Stimulated activated CD8-positive, alpha-beta memory T cell treated with anti-CD3 and anti-CD28 coated beads, Interleukin-2, amount 100 ng/mL, for 1 hour (primary cell): Measurements from ENCODE around the gene CD248.

Source experiments
- DNase-seq, 2 donors: peaks; one replicate each; pipeline ENCODE4 v3.0.0-alpha.2; 2020; ENCODE audit warnings: low read depth in 2 of 2

Gene CD248

DNA sequence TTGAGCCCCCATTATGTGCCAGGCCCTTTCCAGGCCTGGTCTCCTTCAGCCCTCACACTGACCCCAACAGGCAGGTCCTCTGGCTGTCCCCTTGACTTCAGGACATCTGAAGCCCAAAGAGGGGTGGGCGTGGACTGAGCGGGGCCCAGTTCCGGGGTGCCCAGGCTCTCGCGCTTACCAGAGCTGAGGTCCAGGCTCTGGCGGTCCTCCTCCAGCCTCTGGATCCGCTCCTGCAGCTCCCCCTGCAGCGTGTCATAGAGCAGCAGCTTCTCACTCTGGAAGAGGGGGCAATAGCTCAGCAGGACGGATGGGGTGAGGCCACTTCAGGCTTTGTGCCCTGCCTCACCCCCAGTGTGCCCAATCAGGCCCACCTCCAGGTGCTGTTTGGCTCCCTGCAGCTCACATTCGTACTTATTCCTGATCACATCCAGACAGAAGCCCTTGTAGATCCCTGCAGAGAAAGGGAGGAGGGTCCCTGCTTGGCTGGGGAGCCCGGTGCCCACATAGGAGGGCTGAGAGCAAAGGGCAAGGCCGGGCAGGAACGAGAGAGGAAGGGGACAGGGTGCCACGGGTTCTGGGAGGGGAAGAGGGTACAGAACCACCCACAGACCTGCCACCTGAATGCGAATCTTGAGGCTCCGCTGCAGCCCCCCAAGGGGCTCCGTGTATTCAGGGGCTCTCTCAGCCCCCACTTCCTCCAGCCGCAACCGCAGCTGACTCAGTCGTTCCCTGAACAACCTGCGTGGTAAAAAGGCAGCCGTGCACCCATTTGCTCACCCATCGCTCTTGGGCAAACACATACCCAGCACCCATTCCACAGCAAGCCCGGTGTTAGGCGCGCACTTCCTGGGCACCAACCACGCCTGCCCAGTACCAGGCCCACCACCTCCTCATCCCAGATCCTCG lies 24.0 kb upstream of the CD248 start:
- no peak for DNase-seq

DNA sequence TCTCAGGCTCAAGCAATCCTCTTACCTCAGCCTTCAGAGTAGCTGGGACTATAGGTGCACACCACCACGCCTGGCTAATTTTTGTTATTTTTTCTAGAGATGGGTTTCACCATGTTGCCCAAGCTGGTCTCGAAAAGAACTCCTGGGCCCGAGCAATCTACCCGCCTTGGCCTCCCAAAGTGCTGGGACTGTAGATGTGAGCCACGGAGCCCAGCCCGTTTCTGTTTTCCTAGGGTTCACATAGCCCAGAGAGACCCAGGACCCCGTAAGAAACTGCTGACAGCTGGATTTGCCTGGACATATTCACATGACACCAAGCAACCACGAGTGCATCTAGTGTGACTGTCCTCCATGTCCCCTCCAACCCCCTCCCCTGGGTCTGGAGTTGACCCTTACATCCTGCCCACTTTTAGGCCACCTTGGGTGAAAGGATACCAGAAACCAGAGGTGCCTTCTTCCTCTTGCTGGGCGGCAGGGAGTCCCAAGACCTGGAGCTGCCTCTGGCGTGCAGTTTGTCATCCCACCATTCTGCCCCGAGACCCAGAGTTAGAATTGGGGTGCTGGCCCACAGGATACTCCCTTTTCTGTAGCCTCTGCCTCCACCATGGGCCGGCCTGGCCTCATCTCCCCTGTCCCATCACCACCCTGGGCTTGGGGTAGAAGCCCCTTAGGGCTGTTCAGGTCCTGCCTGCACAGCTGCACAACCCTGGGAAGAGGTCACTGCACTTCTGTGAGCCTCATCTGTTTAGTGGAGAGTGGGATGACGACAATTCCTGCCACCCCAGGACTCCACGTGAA lies 23.0 kb upstream of the CD248 start:
- no peak for DNase-seq

DNA sequence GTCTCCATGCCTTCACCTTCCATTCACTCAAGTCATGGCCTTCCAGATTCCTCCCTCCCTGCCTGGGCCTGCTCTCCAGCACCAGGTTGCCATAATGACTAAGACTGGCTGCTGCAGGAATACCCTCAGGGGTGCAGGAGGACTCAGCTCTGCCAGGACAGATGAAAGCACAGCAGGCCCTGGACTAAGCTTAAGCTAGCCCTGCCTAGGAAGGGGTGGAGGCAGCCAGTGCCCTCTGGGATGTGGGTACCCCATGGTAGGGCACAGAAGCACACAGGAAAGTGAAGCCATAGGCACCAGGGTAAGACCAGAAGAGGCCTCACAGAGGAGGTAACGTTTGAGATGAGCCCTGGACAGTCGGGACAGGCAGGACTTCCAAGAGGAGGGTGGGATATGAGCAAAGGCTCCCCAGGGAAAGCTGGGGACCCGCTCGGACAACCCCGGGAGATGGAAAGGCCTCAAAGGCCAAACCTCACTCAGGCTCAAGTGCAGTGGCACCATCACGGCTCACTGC lies 22.4 kb upstream of the CD248 start:
- no peak for DNase-seq

DNA sequence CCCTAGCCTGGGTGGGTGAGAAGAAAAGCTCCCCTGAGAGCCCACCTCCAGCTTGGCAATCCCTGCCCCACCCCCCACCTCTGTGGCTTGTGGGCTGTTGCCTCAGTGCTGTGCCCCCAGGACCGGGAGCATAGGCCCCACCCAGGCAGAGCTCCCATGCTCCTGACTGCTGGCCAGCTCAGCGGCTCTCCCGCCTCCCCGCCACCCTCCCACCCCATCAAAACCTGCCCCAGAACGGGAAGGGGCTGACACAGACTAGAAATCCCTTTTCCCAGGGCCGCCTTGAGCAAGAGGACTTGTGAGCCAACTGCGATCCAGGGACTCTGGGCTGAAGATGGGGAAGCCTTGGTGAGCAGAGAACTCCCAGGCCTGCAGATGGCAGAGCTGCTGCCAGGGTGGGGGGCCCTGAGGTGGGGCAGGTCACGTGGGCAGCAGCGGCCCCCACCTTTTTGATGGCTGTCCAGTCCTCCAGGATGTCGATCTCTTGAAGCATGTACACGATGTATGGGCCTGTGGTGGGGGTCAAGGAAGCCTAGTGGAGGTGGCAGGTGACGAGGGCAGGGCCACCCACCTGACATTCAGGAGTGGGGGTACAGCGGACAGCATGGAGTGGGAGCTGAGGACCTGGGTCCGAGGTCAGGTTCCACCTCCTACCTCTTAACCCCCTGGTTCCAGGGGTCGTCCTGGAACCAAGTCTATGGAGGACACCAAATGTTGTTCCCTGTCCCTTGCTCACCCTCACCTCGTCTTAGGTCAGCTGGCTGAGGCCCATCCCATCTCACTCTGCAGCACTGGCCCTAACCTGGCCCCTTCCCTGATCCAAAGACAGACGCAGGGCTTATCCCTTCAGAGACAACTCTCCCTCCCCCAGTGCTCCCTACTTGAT lies 21.7 kb upstream of the CD248 start:
- no peak for DNase-seq

DNA sequence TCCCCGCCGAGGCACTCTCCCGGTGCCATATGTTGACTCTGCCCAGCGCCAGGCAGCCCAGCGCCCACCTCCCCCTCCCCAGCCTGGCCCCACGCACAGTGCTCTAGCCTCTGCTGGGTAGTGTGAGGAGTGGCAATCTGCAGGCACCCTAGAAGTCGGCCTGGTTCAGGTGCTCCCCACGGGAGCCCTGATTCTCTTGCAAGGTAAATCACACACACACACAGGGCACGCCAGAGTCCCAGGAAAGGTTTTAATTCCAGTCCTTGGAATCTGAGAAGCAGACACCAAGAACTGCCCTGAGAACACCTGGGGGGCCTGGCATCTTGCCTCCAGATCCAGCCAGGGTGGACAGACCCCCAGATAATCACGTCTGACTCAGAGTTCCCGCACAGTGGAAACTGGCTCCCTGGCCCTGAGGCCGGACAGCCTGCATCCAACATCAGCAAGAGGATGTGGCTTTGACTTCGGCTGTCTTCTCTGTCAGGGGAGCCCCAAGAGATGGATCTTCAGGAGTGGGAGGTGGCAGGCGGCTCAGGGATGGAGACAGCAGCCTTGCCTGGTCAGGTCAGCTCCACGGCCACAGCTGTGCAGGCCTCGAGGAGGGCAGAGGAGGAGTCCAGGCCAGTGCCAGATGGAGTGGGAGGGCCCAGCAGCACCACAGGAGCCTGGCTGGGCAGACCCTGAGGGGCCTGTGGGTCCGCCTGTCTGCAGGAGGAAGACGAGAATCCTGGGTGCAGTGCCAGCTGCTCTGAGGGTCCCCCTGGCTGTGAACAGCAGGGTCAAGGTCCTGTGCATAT lies 20.5 kb upstream of the CD248 start:
- DNase-seq, result no peak

DNA sequence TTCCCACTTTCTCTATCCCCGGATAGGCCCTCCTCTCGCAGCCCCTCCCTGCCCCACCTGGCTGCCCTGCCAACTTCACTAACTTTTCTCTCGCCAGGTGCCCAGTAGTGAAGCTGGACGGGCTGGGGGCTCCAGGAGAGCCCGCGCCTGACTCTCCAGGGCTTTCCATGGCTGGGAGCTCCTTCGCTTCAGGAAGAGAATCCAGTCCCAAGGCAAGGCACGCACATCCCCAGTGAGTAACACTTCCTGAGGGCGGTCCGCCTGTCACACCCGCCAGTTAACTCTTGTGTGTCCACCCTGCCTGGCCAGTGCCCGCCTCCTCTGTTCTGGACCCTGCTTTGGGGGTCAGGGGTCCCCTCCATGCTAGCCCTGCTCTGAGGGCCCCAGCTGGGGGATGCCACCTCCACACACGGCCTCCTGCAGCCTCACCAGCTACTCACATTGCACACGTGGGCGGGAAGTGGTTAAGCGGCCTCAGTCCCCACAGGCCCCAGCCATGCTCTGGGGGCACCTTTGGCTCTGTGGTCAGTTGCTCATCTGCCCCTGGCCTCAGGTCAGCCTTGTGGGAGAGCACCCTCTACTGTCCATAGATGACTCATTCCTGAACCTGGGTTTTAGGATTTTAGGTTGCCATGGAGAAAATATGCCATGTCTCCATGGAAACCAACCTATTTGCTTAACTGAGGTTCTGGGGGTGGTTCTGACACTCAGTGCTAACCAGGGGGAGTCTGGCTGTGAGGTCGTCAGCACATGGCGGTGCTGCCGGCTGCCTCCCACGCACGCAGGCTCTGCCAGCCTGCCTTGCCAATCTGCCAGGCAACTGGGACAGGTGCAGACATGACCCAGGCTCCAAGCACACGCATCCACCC lies 19.6 kb upstream of the CD248 start, which contains the start of gene RIN1:
RIN1 (minus strand) TSS at position 201 of the 869 bp plus-strand sequence; CDS start at position 169, 32 bp downstream.
- DNase-seq, result no peak

DNA sequence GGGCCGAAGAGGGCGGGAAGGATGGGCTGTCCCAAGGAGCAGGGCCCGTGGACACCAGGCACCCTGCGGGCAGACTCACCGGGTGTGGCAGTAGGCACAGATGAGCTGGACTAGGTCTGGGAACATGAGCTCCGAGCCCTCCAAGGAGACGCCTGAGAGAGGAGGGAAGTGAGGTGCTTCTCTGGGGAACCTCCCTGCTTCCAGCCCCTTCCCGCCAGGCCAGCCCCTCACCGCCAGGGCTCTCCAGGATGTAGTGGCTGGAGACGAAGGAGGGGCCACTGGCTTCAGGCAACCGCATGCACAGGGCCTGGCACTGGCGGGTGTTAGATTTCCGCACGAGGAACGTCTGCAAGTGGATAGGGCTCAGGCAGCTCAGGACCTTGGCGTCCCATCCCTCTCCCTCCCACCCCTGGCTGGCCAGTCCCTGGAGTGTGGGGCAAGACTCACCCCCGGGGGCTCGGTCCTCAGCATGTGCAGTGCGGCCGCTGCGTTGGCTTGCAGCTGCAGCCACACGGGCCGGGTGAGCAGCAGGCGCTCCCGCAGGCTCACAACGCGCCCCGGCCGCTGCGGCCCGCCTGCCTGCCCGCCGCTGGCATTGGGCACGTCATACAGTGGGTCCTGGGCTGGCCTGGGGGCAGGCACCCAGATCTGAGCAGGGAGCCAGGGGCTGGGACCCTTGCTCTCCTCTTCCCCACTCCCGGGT lies 18.8 kb upstream of the CD248 start:
- DNase-seq, result no peak

DNA sequence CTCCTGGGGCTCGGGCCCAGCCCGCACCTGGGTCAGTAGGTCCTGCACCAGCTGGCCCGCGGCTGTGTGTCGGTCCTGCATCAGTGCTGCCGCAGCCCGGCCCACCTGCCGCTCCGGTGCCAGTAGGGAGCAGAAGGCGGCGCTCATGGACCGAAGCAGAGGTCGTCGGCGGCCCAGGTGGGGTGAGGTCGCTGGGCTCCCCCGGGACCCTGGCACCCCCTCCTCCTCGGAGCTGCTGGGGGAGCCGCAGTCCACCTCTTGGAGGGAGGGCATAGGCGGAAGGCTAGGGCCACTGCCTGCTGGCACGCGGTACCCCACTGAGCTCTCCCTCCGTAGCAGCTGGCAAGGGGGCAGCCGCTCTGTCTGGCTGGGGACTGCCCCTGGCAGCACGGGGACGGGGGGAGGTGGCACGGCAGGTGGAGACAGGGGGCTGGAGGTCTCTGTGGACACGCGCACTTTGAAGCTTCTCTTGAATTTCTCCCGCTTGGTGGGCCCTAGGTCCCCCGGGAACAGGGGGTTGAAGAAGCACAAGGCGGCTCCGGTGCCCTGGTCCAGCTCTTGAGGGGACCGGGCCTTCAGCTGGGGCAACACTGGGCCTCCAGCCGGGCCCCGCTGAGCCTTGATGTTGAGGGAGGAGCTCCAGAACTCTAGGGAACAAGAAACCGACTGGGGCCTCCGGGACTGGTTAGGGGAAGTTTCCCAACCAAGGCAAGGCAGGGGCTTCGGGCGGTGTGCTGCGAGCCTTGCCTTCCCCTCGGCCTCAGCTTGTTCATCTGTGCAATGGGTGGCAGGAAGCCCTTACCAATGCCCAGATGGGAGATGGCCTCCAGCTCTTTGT lies 18.0 kb upstream of the CD248 start:
- DNase-seq, result no peak

DNA sequence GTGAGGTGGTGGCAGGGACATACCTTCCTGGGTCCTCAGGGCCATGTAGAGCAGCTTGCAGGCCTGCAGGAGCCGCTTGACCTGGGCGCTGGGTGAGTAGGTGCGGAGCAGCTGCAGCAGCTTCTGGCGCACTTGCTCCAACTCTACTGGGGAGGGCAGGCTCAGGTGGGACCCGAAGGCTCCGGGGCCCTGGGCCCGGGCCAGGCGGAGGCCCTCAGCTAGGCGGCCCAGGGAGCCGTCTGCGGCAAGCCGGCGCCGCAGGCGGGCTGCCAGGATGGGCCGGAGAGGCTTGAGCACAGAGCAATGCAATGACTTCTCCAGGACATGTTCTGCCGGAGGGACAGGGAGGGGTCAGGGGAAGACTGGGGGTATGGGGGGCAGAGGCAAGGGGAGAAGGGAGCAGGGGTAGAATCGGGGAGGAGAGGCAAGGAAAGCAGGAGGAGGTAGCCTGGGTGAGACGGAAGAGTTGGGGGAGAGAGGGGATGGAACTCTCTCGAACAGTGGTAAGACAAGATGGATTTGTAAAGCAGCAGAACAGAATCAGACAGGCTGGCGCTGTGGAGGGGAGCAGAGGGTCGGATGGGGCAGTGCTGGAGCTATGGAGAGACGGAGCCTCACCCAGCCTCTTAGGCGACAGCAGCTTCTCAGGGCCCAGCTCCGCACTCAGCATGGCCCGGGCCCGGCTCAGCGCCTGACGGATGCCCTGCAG lies 17.2 kb upstream of the CD248 start:
- DNase-seq, result no peak

DNA sequence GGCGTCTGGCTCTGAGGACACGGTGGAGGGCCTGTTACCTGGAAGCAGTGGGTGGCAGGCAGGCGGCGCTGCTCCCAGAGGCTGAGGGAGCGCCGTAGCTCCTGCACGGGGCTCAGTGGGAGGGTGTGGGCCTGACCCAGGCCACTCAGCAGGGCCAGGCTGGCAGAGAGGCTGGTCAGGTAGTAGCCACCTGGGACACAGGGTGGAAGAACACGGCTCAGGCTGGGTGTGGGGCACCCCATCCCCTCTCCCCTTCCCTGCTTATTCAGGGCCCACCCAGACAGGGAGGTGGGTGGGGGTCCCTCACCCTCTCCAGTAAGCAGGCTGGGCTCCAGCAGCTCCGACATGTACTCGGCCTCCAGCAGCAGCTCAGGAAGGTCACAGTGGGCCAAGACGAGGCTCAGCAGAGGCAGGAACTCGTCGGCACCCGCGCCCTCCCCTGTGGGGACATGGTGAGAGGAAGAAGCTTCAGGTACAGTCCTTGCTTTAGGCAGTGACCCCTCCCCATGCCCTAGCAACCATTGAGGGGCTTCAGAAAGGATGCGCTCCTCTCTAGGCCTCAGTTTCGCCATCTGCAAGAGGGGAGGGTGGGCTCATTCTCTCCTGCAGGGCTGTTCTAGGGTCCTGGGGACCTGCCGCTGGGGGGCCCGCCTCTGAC lies 16.5 kb upstream of the CD248 start:
- no peak for DNase-seq

DNA sequence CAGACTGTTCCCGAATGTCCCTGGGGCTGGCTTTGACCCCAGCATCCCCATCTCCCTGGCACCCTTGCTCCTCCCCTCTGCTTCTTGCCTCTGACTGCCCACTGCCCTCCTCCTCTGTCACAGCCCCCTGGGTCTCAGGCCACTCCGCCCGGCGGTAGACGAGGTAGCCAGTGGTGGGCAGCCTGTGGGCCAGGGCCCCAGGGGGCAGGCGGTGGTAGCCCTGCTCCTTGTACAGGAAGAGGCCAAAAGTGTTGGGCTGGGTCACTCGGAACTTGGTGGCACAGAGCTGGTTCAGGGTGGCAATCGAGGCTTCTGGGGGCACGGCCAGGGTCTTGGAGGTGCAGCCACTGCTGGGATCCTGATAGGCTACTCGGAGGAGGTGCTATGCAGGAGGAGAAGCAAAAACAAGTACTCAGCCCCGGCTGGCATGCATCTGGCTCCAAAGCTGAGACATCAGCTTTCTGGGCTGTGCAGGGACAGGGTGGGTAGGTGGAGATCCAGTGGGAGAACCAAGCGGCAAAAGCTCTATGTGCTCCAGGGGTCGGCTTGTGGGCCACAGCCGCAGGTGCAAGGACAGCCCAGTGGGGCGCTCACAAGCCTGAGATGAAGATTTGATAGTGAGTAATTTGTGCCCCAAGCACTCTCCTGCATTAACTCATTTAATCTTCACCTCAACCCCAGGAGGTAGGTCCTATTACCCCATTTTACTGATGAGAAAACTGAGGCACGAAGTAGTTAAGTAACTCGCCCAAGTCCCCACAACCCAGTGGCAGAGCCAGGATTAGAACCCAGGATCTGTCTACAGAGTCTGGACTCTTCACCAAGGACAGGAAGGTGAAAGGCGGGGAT lies 15.8 kb upstream of the CD248 start:
- DNase-seq, result no peak

DNA sequence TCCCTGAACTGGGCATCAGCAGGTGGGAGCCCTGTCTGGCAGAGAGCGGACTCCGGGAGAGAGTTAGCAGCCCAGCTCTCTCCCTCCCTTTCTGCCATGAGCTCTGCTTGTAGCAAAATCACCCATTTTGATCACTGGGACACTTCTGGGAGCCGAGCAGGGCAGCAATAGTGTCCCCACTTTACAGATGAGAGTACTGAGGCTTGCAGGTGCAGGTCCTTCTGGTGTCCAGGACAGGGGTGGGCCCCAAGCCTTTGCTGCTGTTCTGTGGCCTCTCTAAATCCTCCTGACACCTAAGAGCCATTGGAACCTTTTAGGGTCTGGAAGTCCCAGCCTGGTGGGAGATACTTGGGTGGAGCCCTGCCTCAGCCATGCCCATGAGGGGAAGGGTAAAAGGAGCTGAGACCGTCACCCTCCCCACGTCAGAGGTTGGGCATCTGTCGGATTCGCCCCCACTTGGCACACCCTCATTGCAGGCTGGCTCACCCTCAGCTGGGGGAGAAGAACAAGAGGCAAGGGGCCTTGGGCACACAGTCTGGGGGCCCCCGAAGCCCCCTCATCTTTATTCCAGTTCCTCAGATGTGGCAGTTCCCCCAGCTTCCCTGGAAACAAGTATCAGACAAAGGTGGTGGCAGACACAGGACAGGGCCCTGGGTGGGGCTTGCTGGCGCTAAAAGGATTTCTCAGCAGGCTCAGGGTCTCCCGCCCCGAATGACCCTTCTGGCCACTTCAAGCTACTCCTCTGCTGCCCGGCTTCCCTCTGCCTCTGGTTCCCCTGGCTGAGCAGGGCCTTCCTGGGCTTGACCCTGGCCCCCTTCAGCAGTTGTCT lies 14.9 kb upstream of the CD248 start:
- no peak for DNase-seq

DNA sequence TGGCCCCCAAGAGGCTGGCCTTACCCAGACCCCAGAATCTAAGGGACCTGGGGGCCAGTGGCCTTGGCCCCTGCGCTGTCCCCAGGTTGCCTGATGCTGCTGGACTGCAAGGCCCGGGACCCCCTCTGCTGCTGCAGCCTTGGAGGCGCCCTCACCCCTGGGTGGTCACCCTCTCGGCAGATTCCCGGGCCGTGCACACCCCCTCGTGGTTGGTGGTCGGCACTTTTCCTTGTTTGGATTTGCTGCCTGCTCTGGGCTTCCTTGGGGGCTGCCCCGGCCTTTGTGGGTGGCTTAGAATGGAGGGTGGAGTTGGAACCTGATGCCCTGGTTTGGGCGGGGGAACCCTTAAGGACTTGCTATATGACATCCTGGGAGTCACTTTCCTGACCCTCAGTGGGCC lies 14.1 kb upstream of the CD248 start:
- no peak for DNase-seq

DNA sequence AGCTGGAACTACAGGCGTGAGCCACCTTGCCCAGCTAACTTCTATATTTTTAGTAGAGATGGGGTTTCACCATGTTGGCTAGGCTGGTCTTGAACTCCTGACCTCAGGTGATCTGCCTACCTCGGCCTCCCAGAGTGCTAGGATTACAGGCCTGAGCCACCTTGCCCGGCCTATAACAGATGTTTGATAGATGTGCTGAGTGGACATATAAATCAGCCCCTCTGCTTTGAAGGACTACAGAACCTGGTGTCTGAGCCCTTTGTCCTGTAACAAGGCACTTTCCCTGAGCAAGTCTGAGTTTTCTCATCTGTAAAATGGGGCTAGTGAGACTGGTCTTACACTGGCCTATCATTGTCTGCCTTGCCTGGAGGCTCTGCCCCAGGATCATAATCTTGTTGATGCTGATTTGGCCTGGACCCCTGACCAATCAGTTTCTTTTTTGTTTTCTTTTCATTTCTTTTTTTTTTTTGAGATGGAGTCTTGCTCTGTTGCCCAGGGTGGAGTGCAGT lies 12.4 kb upstream of the CD248 start:
- DNase-seq, result no peak
